ENCODE results near the gene DGCR6L. TPM values are rescaled to one million over a fixed set of nuclear protein-coding genes. Genes with fewer than 3 reads are reported as not detected.
"Not testable (repeated sequence)": the region's sequence is repeated elsewhere in the genome, so short reads cannot be mapped to it uniquely, and the experiment has no call there.

The DGCR6L gene
- total RNA-seq, 4 donors from 2014 or later = 56.2 to 81.0 (median 79.3) TPM

DNA sequence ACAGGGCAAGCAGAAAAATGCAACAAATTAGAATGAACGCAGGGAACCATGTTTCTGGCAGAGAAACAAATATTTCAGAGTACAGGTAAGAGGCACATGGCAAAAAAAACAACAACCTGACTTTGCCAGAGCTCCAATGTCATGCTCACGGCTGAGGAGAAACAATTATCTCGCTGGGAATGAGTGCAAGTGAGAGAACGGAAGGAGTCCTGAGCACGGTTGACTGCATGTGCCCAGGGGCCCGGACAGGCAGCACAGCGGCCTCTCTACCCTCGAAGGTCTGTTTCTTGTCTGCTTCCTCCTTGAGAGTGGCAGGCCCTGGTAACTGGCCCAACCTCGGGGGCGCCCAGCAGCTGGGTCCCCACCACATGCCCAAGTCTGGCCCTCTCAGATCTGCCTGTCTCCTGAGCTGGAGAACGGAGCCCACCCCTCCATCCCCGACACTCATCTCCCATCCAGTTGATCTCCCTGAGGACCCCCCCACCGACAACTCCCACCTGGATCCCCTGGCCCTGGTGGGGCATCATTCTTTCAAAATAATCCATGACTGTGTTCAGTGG is 27.1 kb downstream of the DGCR6L start:
- intact Hi-C loops (cut with DNase I; ENCODE audit: low total_unique reads) = no loop called here
- no peak for DNase-seq (ENCODE audit: low spot score in 2 of 2)
- H3K4me3 ChIP-seq (ENCODE audit: low read depth, poor library complexity, severe bottlenecking) = no peak overlapping the region
- TF ChIP-seq, protein P1, sequence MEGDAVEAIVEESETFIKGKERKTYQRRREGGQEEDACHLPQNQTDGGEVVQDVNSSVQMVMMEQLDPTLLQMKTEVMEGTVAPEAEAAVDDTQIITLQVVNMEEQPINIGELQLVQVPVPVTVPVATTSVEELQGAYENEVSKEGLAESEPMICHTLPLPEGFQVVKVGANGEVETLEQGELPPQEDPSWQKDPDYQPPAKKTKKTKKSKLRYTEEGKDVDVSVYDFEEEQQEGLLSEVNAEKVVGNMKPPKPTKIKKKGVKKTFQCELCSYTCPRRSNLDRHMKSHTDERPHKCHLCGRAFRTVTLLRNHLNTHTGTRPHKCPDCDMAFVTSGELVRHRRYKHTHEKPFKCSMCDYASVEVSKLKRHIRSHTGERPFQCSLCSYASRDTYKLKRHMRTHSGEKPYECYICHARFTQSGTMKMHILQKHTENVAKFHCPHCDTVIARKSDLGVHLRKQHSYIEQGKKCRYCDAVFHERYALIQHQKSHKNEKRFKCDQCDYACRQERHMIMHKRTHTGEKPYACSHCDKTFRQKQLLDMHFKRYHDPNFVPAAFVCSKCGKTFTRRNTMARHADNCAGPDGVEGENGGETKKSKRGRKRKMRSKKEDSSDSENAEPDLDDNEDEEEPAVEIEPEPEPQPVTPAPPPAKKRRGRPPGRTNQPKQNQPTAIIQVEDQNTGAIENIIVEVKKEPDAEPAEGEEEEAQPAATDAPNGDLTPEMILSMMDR (IDR thresholded peaks at IDR 0.05) = no peak
- TF ChIP-seq POLR2A (IDR thresholded peaks at IDR 0.05) = no peak
- WGBS, 2 donors = 69 to 72% methylated on average over 13 of the region's 13 CpGs

DNA sequence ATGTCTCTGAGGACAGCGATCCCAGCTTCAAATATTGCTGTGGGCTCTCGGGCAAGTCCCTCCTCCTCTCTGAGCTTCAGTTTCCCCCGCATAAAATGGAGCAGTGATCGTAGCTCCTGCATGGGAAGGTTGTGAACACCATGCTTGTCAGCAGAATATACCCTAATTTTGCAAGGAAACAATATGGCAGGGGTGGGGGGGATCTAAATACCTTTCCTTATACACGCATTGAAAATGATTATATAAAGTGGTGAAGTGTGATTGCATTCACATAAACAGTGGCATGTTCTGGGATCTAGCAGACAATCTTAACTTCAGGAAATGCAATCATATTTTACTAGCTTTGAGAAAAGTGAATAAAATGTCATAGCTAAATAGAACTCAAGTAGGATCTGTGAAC is 27.8 kb downstream of the DGCR6L start:
- WGBS, 2 donors = 64 to 68% methylated on average over 5 of the region's 5 CpGs
- no peak for DNase-seq (ENCODE audit: low spot score in 2 of 2)
- H3K4me3 ChIP-seq (ENCODE audit: low read depth, poor library complexity, severe bottlenecking) = no peak overlapping the region
- intact Hi-C loops (cut with DNase I; ENCODE audit: low total_unique reads) = no loop called here
- TF ChIP-seq, protein P1 (IDR thresholded peaks at IDR 0.05) = no peak
- TF ChIP-seq POLR2A (IDR thresholded peaks at IDR 0.05) = no peak

DNA sequence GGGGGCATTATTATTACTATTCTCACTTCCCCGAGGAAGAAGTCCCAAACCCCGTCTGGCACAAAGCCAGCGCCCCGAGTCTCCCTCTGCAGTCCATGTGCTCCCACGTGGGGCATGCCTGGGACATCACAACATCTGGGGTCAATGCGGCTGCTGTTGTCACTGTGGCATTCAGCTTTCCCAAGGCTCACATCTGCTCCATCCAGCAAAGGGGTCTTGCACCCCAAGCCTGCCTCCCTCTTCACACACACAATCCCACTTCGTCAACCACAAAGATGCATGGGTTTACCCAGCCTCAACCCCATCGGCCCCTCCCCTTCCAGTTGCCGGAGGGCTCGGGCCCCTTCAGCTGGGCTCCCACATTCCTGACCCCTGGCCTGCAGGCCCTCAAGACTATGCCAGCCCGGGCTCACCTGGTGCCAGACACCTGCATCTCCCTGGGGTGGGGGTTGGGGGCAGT is 28.2 kb downstream of the DGCR6L start:
- no peak for DNase-seq (ENCODE audit: low spot score in 2 of 2)
- intact Hi-C loops (cut with DNase I; ENCODE audit: low total_unique reads) = no loop called here
- 36 to 39% methylated on average over 11 of the region's 11 CpGs for WGBS, 2 donors

DNA sequence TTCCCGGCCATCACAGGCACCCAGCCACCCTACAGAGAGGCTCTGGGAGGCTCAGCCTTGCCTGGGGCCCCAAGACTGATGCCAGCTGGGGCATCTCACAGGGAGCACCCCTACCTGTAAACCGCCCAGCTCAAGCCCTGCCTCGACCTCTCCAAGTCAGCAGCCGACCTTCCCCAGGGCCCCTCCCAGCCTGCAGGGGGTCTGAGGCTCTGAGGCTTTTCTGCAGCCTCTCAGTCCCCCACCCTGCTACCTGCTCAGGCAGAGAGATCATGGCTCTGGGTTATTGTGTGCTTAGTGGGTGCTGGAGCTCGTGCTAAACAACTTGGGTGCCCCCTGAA is 28.6 kb downstream of the DGCR6L start:
- WGBS, 2 donors = 32 to 47% methylated on average over 3 to 5 of the region's 5 CpGs
- no peak overlapping the region for H3K4me3 ChIP-seq (ENCODE audit: low read depth, poor library complexity, severe bottlenecking)
- no peak for TF ChIP-seq POLR2A (IDR thresholded peaks at IDR 0.05)
- TF ChIP-seq, protein P1 (IDR thresholded peaks at IDR 0.05) = no peak
- intact Hi-C loops (cut with DNase I; ENCODE audit: low total_unique reads) = no loop called here
- DNase-seq (ENCODE audit: low spot score in 2 of 2) = no peak

More for the DNA sequence above, 28.2 kb downstream of the DGCR6L start:
- no peak overlapping the region for H3K4me3 ChIP-seq (ENCODE audit: low read depth, poor library complexity, severe bottlenecking)
- TF ChIP-seq, protein P1 (IDR thresholded peaks at IDR 0.05) = no peak
- no peak for TF ChIP-seq POLR2A (IDR thresholded peaks at IDR 0.05)

DNA sequence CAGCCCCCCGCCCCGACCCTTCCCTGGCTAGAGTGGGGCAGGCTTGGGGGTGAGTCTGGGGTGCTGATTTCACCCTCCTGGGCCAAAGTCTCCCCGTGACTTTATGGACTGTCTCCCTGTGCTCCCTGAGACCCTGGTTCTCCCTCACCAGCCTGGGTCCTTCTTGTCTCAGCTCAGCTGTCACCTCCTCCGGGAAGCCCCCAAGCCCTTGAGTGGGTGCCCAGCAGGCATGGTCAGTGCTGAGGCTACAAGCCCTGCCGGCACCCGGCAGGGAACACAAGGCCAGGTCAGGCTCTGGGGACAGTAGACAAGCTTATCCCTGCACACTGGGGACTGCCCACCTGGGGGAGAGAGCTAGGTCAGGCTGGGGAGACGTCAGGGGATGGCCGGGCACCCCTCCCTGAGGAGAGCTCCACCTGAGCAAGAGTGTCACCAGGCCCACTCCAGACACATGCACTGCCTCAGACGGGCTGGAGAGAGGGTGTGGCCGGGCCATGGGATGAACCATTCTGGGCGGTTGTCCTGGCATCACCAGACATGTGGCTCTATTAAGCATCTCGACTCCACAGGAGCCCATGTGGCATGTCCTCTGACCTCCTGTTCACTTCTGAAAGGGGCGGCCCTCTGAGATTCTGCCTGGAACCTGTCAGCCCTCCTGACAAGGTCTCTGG is 29.1 kb downstream of the DGCR6L start:
- intact Hi-C loops (cut with DNase I; ENCODE audit: low total_unique reads) = no loop called here
- DNase-seq (ENCODE audit: low spot score in 2 of 2) = no peak
- H3K4me3 ChIP-seq (ENCODE audit: low read depth, poor library complexity, severe bottlenecking) = no peak overlapping the region
- 74 to 77% methylated on average over 12 to 13 of the region's 13 CpGs for WGBS, 2 donors
- TF ChIP-seq POLR2A (IDR thresholded peaks at IDR 0.05) = no peak
- TF ChIP-seq, protein P1 (IDR thresholded peaks at IDR 0.05) = no peak

DNA sequence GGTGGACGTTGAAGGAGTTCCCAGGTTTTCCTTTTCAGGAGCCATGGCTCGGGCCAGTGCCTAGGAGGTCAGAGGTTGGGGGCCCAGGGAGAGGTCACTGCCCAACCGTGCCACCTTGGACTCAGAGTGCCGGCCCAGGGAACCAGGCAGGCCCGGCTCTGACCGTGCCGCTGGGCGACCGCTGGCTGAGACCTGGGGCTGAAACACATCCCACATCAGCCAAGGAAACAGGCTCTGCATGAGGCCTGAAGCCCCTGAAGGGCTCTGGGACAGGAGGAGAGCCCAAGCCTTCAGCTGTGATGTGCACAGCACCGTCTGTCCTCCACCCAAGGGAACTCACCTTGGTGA is 29.8 kb downstream of the DGCR6L start:
- WGBS, 2 donors = 67 to 76% methylated on average over 4 to 10 of the region's 10 CpGs
- intact Hi-C loops (cut with DNase I; ENCODE audit: low total_unique reads) = no loop called here

DNA sequence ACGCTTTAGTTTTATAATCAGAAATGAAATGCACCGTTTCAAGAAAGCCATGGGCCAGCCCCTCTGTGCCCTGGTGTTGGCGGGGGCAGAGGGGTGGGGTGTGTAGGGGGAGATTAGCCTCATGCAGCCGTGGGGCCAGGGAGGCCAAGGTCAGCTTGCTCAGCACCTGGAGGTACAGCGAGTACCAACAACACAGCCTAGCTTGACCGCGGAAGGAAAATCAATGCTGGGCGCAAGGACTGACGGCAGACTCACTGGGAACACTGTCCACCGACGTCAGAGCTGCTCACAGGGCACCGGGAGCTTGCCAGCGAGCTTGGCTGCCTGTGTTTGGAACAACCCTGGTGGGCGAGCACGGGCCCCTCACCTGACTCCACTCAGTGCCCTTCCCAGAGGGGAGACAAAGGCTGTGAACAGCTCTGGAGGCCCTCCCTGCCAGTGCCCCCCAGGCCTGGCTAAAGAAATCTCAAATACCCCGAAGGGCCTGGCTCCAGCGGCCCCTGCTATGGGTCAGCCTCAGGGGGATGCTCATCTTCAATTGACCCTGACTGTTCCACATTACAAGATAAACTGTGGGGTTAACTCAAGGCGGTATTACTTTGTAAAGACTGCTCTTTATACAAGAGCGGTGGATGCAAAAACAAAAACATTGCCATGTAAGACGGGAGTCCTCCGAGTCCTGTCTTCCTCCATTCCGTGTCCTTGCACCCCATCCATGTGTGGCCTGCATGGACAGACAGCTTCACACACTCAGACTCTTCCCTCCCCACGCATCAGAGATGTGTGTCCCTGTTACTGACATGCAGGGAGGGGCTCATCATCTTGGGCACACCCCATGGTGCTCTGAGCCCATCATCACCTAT is 30.4 kb downstream of the DGCR6L start:
- intact Hi-C loops (cut with DNase I; ENCODE audit: low total_unique reads); H3K4me3 ChIP-seq (ENCODE audit: low read depth, poor library complexity, severe bottlenecking); DNase-seq (ENCODE audit: low spot score in 2 of 2): not testable (repeated sequence)
- WGBS, 2 donors = 87% methylated on average over 20 of the region's 23 CpGs

More for the DNA sequence above, 29.8 kb downstream of the DGCR6L start:
- no peak overlapping the region for H3K4me3 ChIP-seq (ENCODE audit: low read depth, poor library complexity, severe bottlenecking)
- TF ChIP-seq, protein P1 (IDR thresholded peaks at IDR 0.05) = no peak
- TF ChIP-seq POLR2A (IDR thresholded peaks at IDR 0.05) = no peak
- DNase-seq (ENCODE audit: low spot score in 2 of 2) = no peak

Measured in lower leg skin (tissue), 4 donors.